ENCODE results near the gene CREB1. TPM values are rescaled to one million over a fixed set of nuclear protein-coding genes. Genes with fewer than 3 reads are reported as not detected.

The CREB1 gene
- total RNA-seq, 1 experiment from 2014 or later, result 71.3 TPM

GRCh38 chr2:207606829-207607228, 77.1 kb downstream of the CREB1 start:
- peaks cover 15% of the 10 kb centered on the region for H3K36me3 Mint-ChIP-seq (ENCODE audit: insufficient read depth, unreplicated experiment)
- no TSS peak for BruUV-seq (replicated peaks)
- no peaks in the 10 kb centered on the region for H3K4me1 Mint-ChIP-seq (ENCODE audit: insufficient read depth, unreplicated experiment)
- no peak overlapping the region for H3K27ac Mint-ChIP-seq (ENCODE audit: low read depth, unreplicated experiment)
- H3K9me3 Mint-ChIP-seq (ENCODE audit: unreplicated experiment), result no peaks in the 10 kb centered on the region
- no peak for TF ChIP-seq CTCF (IDR thresholded peaks at IDR 0.05; ENCODE audit: unreplicated experiment)
- ChIA-PET POLR2A (no interaction called here), CTCF (interaction anchor here (1.1 kb wide), 1 partner anchor 11 kb away, joined by 3 read pairs; no protein-coding TSS in a partner anchor)
- DNase-seq (ENCODE audit: unreplicated experiment), result no peak
- no peak overlapping the region for H3K4me3 Mint-ChIP-seq (ENCODE audit: unreplicated experiment)
- intact Hi-C loops (cut with micrococcal nuclease), result no loop called here
- H3K27me3 Mint-ChIP-seq (ENCODE audit: insufficient read depth, unreplicated experiment), result no peaks in the 10 kb centered on the region

GRCh38 chr2:207612714-207613113, 83.0 kb downstream of the CREB1 start:
- no peak overlapping the region for H3K4me3 Mint-ChIP-seq (ENCODE audit: unreplicated experiment)
- intact Hi-C loops (cut with micrococcal nuclease), result no loop called here

GRCh38 chr2:207614824-207615223, 85.1 kb downstream of the CREB1 start:
- H3K9me3 Mint-ChIP-seq (ENCODE audit: unreplicated experiment), result no peaks in the 10 kb centered on the region
- no peak for DNase-seq (ENCODE audit: unreplicated experiment)
- no peak overlapping the region for H3K4me3 Mint-ChIP-seq (ENCODE audit: unreplicated experiment)
- H3K27ac Mint-ChIP-seq (ENCODE audit: low read depth, unreplicated experiment), result no peak overlapping the region
- no peak for TF ChIP-seq CTCF (IDR thresholded peaks at IDR 0.05; ENCODE audit: unreplicated experiment)
- H3K36me3 Mint-ChIP-seq (ENCODE audit: insufficient read depth, unreplicated experiment), result peaks cover 15% of the 10 kb centered on the region
- POLR2A ChIA-PET, result interaction anchor here (0.7 to 4.6 kb wide), 3 partner anchors 11 to 111 kb away, joined by 3 to 16 read pairs (median 5); partner anchors contain the start of gene METTL21A
- H3K27me3 Mint-ChIP-seq (ENCODE audit: insufficient read depth, unreplicated experiment), result no peaks in the 10 kb centered on the region
- intact Hi-C loops (cut with micrococcal nuclease), result no loop called here
- peaks cover 14% of the 10 kb centered on the region for H3K4me1 Mint-ChIP-seq (ENCODE audit: insufficient read depth, unreplicated experiment)
- CTCF ChIA-PET, result interaction anchor here (0.6 to 1.2 kb wide), 4 partner anchors 25 to 120 kb away, joined by 3 to 7 read pairs (median 4); no protein-coding TSS in a partner anchor
- no TSS peak for BruUV-seq (replicated peaks)

More at GRCh38 chr2:207612714-207613113, 83.0 kb downstream of the CREB1 start:
- Mint-ChIP-seq H3K4me1 (ENCODE audit: insufficient read depth, unreplicated experiment) (peaks cover 12% of the 10 kb centered on the region), H3K27ac (ENCODE audit: low read depth, unreplicated experiment) (no peak overlapping the region), H3K36me3 (ENCODE audit: insufficient read depth, unreplicated experiment) (peaks cover 18% of the 10 kb centered on the region), H3K27me3 (ENCODE audit: insufficient read depth, unreplicated experiment) (no peaks in the 10 kb centered on the region), H3K9me3 (ENCODE audit: unreplicated experiment) (no peaks in the 10 kb centered on the region)
- POLR2A ChIA-PET, result interaction anchor here (0.8 kb wide), 1 partner anchor 22 kb away, joined by 3 read pairs; no protein-coding TSS in a partner anchor
- BruUV-seq (replicated peaks), result no TSS peak
- CTCF ChIA-PET, result no interaction called here
- no peak for DNase-seq (ENCODE audit: unreplicated experiment)
- TF ChIP-seq CTCF (IDR thresholded peaks at IDR 0.05; ENCODE audit: unreplicated experiment), result no peak

GRCh38 chr2:207616185-207616584, 86.4 kb downstream of the CREB1 start:
- peak; percentile 8 for DNase-seq (ENCODE audit: unreplicated experiment)
- CTCF ChIA-PET, result interaction anchor here (1.2 kb wide), 1 partner anchor 92 kb away, joined by 7 read pairs; no protein-coding TSS in a partner anchor
- intact Hi-C loops (cut with micrococcal nuclease), result loop anchor here (2.0 kb wide), 2 partner anchors 87 to 95 kb away; partner anchors contain the start of genes CCNYL1 and CREB1
- POLR2A ChIA-PET, result interaction anchor here (1.0 to 4.6 kb wide), 4 partner anchors 9 to 638 kb away, joined by 4 to 16 read pairs (median 5); partner anchors contain the start of gene METTL21A
- Mint-ChIP-seq H3K27ac (ENCODE audit: low read depth, unreplicated experiment) (peak overlapping the region; percentile 86), H3K4me1 (ENCODE audit: insufficient read depth, unreplicated experiment) (peaks cover 15% of the 10 kb centered on the region), H3K4me3 (ENCODE audit: unreplicated experiment) (no peak overlapping the region), H3K36me3 (ENCODE audit: insufficient read depth, unreplicated experiment) (peaks cover 22% of the 10 kb centered on the region), H3K9me3 (ENCODE audit: unreplicated experiment) (no peaks in the 10 kb centered on the region), H3K27me3 (ENCODE audit: insufficient read depth, unreplicated experiment) (no peaks in the 10 kb centered on the region)
- no peak for TF ChIP-seq CTCF (IDR thresholded peaks at IDR 0.05; ENCODE audit: unreplicated experiment)
- no TSS peak for BruUV-seq (replicated peaks)

Measured in MCF 10A (cell line).